Parathyroid adenoma (tissue), 2 donors: ENCODE measurements around the gene AIFM2.
"Not testable (repeated sequence)": the region's sequence is repeated elsewhere in the genome, so short reads cannot be mapped to it uniquely, and the experiment has no call there.

Experiments
- H2AFZ ChIP-seq: fragments of 300-600 bp; sonication (generic); one replicate; pipeline ENCODE4 v1.7.0; 2017; ENCODE audit warnings: antibody characterized with exemption, mild to moderate bottlenecking
- H3K27ac ChIP-seq: fragments of 300-600 bp; sonication (generic); one replicate; pipeline ENCODE4 v1.7.0; 2017
- H3K27me3 ChIP-seq: fragments of 300-600 bp; sonication (generic); one replicate; pipeline ENCODE4 v1.7.0; 2017; ENCODE audit warnings: low read length; ENCODE audit not compliant: control insufficient read depth, insufficient read depth
- H3K36me3 ChIP-seq: fragments of 300-600 bp; sonication (generic); one replicate; pipeline ENCODE4 v1.7.0; 2017; ENCODE audit warnings: low read length; ENCODE audit not compliant: control insufficient read depth, insufficient read depth
- H3K4me1 ChIP-seq: fragments of 300-600 bp; sonication (generic); one replicate; pipeline ENCODE4 v1.7.0; 2017; ENCODE audit warnings: control low read depth
- H3K4me2 ChIP-seq: fragments of 300-600 bp; sonication (generic); one replicate; pipeline ENCODE4 v1.7.0; 2017; ENCODE audit warnings: low read length
- H3K4me3 ChIP-seq: fragments of 300-600 bp; sonication (generic); one replicate; pipeline ENCODE4 v1.7.0; 2017; ENCODE audit warnings: low read depth, low read length
- H3K79me2 ChIP-seq: fragments of 300-600 bp; sonication (generic); one replicate; pipeline ENCODE4 v1.7.0; 2017; ENCODE audit warnings: control low read depth
- H3K9ac ChIP-seq: fragments of 300-600 bp; sonication (generic); one replicate; pipeline ENCODE4 v1.7.0; 2017; ENCODE audit warnings: mild to moderate bottlenecking
- H3K9me3 ChIP-seq: fragments of 300-600 bp; sonication (generic); one replicate; pipeline ENCODE4 v1.7.0; 2017; ENCODE audit warnings: low read length; ENCODE audit not compliant: control insufficient read depth
- CTCF ChIP-seq: fragments of 300-600 bp; sonication (generic); IDR thresholded peaks from one replicate; pipeline ENCODE4 v1.7.0; 2017; ENCODE audit warnings: antibody characterized with exemption, mild to moderate bottlenecking
- donor health status: primary hyperparathyroidism.

The AIFM2 gene

GRCh38 chr10:70088308-70088698, 44.3 kb downstream of the AIFM2 start:
- H2AFZ ChIP-seq = no peak overlapping the region
- H3K4me1 ChIP-seq = no peaks in the 10 kb centered on the region
- H3K79me2 ChIP-seq = no peaks in the 10 kb centered on the region
- H3K9ac ChIP-seq = no peak overlapping the region
- no peak overlapping the region for H3K4me2 ChIP-seq
- no peak for TF ChIP-seq CTCF
- no peak overlapping the region for H3K4me3 ChIP-seq
- no peak overlapping the region for H3K27ac ChIP-seq
- H3K36me3 ChIP-seq = no peaks in the 10 kb centered on the region
- H3K9me3 ChIP-seq = no peaks in the 10 kb centered on the region
- no peaks in the 10 kb centered on the region for H3K27me3 ChIP-seq

GRCh38 chr10:70087616-70088307, 44.9 kb downstream of the AIFM2 start:
- Histone ChIP-seq H3K9ac (no peak overlapping the region), H3K27me3 (no peaks in the 10 kb centered on the region), H2AFZ (no peak overlapping the region), H3K4me3 (no peak overlapping the region), H3K27ac (no peak overlapping the region), H3K79me2 (no peaks in the 10 kb centered on the region), H3K4me2 (no peak overlapping the region), H3K36me3 (no peaks in the 10 kb centered on the region), H3K9me3 (no peaks in the 10 kb centered on the region), H3K4me1 (no peaks in the 10 kb centered on the region)
- TF ChIP-seq CTCF = no peak

- Histone ChIP-seq H3K79me2 (no peaks in the 10 kb centered on the region), H3K4me2 (no peak overlapping the region), H3K4me3 (no peak overlapping the region), H3K4me1 (no peaks in the 10 kb centered on the region), H3K36me3 (no peaks in the 10 kb centered on the region), H3K9me3 (no peaks in the 10 kb centered on the region), H3K27ac (no peak overlapping the region), H3K27me3 (no peaks in the 10 kb centered on the region), H3K9ac (no peak overlapping the region), H2AFZ (no peak overlapping the region)
- TF ChIP-seq CTCF = no peak
Observed at GRCh38 chr10:70085975-70086613, 46.5 kb downstream of the AIFM2 start.

GRCh38 chr10:70084189-70084588, 48.4 kb downstream of the AIFM2 start:
- Histone ChIP-seq H3K79me2 (no peaks in the 10 kb centered on the region), H3K27me3 (no peaks in the 10 kb centered on the region), H2AFZ (no peak overlapping the region), H3K4me1 (no peaks in the 10 kb centered on the region), H3K36me3 (no peaks in the 10 kb centered on the region), H3K9me3 (no peaks in the 10 kb centered on the region), H3K9ac (no peak overlapping the region), H3K4me3 (no peak overlapping the region), H3K27ac (no peak overlapping the region), H3K4me2 (no peak overlapping the region)
- no peak for TF ChIP-seq CTCF

- not testable (repeated sequence) for H3K27ac ChIP-seq, H3K4me1 ChIP-seq, H3K9ac ChIP-seq, H3K79me2 ChIP-seq, H3K4me2 ChIP-seq, H3K36me3 ChIP-seq, H3K4me3 ChIP-seq, H3K27me3 ChIP-seq, H2AFZ ChIP-seq, H3K9me3 ChIP-seq
Observed at GRCh38 chr10:70080789-70081188, 51.8 kb downstream of the AIFM2 start.
